ENCODE measurements around the gene PAX5.
A peak's percentile ranks its signal among the peaks of the same experiment; 100 is the strongest.

Gene PAX5

DNA sequence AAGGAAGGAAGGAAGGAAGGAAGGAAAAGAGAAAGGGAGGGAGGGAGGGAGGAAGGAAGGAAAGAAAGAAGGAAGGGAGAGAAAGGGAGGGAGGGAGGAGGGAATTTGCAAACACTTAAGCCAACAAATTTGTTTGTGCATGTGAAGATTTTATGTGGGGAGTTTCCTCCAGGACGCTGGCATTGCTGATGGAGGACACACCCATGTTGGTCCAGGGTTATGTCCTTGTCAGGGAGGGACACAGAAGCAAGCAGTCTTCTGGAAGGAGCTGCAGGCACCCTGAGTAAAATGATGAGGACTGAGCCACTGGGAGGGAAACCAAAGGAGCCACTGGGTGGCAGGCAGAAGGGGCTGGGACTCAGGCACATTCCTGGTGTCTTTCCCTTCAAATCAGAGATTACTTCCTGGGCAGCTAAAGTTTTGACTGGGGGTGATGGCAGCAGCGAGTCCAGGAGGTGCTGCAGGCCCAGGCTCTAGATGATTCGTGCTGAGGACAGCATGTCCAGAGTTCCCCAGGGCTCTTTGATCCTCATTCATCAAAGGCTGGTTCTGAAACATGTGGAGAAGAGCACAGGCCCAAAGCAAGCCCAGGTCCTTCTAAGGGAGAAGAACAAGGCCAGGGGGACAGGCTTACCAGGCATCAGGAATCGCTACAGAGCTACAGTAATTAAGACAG is 109.2 kb downstream of the PAX5 start:
- DNase-seq: no peak

DNA sequence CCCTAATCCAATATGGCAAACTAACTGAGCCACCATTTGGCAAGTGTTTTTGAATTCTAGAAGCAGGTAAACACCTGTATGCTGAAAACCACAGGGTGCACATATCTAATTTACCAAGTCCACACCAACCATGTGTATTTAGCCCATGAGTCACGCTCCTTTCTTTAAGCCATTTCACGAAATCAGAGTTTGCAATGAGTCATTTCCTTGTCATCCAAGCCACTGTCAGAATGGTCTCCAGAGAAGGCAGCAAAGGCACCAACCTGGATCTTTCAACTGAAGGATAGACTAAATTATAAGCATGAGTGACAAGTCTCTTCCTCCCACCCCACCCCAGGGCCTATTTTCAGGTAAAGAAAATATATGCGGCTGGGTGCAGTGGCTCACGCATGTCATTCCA is 110.0 kb downstream of the PAX5 start:
- DNase-seq: peak; percentile 38

DNA sequence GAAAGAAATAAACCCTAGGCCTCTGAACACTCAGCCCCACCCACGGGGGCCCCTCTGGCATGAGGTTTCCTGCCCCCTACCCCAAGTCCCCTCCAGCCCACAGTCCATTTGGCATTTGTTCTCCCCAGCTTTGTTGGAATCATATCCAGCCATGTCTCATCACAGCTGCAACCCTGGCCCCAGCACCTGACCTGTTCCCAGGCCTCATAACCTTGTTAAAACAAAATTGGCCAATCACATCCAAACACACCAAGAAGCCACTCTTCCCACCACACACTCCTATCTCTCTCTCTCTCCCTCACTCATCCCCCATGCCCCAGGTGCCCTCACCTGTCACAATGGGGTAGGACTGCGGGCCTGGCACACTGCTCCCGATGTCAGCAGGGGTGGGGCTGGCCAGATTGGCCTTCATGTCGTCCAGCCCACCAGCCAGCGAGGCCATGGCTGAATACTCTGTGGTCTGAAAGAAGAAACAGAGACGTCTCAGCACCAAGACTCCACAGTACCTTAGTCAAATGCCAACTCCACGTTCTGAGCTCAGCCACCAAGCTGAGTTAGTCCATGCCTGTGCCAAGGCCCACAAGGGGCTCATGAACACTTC is 110.9 kb downstream of the PAX5 start:
- DNase-seq: no peak

DNA sequence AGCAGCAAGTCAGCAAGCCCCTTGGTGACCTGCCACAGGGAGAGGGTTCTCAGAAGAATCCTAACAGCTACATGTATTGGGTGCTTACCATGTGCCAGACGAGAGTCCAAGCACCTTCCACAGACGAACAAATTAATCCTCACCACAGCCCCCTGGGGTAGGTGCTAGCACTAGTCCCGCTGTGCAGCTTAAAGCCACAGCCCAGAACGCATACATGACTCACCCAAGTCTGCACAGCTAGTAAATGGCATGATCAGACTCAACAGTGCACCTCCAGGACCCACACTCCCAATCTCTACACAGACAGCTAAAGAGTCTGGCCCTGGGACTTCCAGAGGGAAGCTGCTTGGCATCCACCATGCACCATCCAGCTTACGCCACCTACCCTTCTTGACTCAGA is 111.5 kb downstream of the PAX5 start:
- no peak for DNase-seq

DNA sequence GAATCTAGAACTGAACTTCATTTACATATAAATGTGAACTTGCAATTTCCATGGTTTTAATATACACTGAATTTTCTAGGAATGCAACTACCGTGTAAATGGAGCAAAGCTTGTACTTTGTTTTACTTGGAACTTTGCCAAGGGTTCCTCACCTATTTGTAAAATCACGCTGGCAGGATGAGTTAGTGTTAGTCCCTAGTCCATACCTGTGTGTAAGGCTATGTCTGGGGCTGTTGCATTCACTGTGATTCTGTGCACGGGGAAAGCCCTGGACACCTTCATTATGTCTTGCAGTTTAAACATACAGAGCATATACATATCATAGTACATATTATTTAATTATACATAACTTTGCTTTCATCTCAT is 119.9 kb downstream of the PAX5 start:
- DNase-seq: peak; percentile 22

DNA sequence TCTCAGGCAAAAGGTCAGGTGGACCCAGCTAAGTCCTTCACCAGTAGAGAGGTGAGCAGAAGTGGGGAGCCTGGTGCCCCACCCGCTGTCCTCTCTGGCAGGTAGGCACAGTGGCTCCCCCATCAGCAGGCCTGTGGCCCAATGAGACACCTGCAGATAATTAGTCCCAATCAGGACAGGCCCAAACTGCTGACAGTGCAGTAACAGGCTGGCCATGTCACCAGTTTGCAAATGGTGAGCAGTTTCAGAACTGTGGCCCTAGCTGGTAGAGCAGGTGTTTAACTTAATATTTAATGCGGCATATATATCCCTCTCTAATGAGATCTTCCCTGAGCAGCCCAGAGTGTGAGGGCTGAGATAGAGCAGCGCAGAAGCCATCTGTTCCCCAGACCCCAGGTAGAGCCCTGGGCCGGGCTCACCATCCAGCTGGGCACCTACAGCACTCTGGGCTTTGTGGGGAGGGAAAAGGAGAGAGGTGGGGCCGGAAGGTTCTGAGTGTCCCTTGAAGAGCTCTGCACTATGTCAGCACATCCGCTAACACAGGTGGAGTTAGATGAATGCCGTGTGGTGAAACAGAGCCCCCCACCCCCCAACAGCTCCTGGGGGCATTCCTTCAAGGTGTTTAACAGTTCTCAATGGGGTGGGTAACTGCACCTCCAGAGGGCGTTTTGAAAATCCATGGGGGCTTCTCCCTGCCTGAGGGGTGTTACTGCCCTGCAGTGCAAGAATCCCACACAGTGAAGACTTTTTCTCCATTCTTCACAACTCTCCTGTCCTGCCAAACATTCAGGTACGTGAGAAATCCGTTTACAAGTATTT is 120.5 kb downstream of the PAX5 start:
- no peak for DNase-seq

DNA sequence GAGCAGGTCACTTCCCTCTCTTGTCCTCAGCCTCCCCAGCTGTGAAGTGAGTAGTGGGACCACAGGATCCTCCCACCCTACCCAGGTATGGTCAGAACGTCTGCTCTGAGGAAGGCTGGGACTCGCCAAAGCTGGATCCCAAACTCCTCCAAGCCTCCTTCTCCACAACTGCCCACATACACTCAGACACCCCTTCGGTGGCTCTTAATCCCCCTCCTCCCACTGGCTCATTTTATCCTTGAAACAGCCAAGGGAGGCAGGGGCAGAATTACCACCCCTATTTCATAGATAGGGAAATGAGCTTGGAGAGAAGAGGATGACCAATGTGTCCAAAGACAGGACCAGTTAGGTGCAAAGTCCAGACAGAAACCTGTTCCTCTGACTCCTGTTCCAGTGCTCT is 121.4 kb downstream of the PAX5 start:
- DNase-seq: no peak

DNA sequence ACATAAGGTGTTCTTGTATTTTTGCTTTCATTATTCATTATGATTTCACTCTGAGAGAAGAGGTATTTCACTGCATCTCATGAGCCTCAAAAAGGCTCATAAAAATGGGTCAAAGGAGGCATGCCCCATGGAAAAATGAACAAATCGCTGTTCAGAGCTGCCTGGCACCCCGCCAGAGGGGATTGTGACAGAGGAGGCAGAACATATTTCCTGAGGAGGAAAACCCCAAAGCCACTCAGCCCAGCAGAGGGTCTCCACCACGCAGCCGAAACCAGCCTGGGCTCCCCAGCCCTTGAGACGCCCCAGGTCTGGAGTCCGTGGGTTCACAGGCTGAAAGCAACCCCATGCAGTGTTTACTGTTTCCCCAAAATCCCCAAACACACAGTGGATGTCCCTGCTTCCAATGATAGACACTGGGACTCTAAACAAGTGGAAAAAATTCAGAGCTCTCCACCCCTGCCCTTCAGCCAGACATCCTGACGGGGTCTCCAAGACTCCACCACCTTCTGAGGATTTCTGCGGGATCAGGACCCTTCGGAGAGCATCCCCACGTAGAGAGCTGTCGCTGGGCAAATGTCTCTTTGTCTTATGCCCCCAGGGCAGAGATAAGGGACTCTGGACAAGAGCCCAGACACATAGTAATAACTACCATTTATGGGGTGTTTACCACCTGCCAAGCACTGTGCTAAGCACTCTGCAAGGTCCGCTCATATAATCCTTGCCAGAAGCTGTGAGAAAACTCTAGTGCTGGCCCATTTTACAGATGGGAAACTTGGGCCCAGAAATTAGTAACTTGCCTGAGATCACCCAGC is 122.3 kb downstream of the PAX5 start:
- no peak for DNase-seq

DNA sequence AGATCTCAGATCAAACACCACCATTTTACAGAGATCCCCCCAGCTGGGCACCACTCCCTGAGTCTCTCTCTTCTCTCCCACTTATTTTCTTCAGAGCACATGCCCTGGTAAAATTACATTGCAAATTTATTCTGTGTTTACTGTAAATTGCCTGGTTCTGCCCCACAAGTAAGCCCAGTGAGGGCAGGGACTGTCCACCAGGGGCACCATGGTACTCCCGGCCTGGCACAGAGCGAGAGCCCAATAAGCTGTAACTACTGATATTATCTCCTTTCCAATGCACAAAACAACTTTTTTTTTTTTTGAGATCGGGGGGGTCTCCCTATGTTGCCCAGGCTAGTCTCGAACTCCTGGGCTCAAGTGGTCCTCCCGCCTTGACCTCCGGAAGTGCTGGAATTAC is 123.0 kb downstream of the PAX5 start:
- DNase-seq: no peak

DNA sequence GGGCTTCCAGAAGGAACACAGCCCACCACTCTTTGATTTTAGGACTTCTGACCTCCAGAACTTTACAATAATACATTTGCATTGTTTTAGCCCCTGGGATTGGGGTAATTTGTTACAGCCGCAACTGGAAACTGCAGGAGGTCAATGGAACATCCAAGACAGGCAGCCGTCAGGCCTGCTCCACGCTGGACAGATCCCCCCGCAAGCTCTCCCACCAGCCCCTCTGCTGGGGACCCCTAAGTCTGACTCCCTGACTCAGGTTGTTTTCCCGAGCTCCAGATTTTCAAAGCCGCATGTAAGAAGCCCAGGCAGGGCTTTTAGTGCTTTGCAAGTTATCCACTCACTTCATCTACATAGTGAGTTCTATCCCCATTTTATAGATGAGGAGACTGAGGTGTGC is 127.6 kb downstream of the PAX5 start:
- no peak for DNase-seq

DNA sequence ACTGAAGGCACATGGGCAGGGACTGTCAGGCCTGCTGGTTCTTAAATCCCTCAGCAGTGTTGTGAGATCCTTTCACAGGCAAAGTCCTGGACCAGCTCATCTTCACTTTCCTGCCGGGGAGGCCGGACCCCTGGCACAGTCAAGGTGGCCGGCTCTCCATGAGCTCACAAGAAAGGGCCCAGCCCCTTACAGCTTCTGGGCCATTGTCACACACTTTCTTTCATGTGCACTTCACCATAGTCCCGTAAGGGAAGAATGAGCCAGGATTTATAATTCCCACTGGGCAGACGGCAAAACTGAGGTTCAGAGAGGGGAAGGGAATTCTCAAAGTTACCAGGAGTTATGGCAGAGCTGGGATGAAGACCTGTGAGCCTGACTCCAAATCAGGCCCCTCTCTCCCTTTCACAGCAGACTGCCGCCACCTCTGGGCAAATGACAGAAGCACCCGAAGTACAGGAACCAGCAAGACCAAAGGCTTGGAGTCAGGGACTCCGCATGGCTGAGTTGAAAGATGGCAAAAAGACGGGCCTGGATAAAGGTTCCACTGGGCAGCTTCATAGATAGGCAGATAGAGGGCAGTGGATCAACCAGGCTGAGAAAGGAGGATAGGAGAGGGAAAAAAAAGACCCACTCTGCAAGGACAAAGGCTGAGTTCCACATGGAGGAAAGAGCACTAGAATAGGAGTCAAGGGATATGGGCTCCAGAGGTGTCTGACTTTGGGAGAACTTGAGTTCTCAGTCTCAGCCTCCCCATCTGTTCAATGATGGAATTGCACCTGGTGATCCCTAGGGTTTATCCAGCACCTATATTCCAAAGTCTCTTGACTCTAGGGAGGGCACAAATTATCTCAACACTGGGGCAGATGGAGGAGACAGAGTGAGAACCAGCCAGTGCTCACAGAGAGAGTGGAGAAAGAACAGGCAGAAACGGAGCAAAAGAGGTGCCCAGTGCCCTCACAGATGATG is 128.7 kb downstream of the PAX5 start:
- DNase-seq: no peak

DNA sequence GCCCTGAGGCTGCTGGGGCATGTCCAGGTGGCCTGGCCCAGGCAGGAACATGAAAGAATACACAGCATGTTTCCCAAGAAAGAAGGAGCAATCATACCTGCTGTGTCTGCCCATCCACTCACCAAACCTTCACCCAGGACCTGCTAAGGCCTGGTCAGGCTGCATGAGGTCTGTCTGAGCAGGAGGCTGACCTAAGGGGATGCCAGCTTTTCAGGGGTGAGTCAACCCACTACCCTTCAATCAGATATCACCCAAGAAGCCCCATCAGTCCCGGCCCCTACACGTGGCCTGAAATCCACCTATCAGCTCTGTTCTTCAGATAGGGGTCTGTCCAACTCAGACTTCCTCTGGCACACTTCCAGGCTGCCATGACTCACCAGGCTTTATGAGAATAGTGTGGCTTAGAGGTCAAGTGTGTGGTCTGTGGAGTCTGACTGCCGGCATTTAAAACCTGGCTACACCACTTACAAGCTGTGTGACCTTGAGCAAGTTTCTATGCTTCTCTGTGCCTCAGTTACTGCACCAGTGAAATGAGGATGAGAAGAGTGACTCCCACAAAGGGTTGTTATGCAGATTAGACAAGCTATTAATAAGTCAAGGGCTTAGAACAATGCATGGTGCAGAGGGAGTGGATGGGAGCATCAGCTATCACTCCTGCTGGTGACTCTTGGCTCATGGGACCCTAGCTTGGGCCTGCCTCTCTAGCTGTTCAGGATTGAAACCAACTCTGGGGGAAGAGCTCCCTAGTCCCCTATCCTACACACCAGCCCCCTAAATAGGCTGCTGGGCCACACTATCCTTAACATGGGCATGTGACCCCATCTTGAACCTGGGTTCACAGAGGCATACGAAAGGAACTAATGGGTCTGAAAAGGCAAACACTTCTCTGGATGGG is 130.3 kb downstream of the PAX5 start:
- no peak for DNase-seq

DNA sequence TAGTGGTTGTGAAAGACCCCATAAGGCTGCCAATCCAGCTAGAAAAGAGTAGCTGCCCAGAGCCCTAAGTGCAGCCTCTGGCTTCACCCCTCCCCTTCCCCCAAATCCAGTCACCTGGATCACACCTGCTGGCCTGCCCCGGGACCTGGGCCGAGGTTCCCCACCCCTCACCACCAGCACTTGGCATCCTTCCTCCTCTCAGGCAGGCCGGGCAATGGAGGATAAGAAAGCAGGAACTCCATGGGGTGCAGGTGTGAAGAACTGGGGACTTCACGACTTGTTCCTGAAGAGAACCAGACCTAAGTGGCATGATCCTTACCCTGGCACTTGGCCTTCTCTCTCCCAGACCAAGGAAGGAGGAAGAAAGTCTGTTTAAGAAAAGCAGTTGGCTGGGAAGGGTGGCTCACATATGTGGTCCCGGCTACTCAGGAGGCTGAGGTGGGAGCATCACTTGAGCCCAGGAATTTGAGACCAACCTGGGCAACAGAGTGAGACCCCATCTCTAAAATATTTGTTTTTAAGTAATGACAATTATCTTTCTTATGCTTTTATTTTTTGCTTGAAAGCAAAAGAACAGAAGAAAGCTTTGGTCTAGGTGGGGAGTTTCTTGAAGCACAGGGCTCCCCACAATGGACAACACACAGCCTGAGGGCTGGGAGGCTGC is 131.1 kb downstream of the PAX5 start:
- no peak for DNase-seq

DNA sequence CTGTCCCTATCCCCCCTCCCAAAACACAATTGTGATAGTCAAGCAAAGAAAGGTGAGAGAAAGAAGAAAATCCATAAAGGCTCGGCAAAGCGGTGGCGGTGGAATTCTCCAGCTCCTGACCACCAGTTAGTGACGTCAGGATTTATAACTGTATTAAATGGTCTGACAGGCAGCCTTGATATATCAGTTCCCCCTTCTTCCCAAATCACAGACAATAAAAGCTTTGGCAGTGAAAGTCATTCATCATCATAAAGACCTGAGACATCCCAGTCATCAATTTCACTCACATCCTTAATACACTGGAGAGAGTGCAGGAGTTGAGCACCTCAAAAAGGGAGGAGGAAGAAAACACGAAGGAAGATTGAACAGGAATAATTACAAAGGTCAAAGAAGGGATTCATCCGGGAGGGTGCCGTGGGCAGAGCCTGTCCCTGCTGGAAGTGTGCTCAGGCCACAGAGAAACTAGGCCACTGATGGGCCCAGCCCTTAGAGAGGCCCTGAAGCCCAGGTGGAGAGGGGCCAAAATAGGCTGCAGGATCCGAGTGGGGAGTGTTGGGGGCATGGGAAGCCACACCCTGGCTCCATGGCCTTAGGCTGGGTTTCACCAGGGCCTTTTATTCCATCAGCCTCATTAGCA is 131.9 kb downstream of the PAX5 start:
- no peak for DNase-seq

DNA sequence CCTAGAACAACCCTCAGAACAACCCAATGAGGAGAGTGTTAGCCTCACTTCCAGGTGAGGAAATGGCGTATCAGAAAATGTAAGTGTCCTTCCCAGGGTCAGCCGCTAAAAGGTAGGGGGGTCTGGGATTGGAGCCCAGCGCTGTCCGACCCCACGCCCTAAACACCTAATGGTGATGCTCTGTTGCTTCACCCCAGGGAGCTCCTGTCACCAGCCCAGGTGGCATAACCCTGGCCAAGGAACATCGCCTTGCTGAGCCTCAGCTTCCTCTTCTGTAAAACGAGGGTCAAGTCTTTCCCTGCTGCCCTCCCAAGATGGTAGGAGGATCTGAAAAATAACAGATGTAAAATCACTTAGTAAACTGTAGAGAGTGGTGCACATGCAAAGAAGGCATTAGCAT is 132.5 kb downstream of the PAX5 start:
- no peak for DNase-seq

DNA sequence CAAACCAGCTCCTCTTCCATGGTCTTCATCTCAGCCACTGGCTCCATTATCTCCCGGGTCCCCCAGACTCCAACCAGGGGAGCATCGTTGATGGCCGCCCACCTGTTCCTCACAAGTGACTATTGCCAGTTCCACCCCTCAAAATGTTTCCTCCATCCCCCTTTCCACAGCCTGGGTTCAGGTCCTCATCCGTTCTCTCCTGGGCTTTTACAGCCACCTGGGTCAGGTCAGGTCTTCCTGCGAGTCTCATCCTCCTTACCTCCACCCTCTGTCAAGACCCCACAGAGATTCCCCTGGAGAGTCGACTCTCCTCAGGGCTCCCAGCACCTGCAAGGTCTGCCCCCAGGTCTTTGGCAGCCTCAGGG is 133.2 kb downstream of the PAX5 start:
- no peak for DNase-seq

DNA sequence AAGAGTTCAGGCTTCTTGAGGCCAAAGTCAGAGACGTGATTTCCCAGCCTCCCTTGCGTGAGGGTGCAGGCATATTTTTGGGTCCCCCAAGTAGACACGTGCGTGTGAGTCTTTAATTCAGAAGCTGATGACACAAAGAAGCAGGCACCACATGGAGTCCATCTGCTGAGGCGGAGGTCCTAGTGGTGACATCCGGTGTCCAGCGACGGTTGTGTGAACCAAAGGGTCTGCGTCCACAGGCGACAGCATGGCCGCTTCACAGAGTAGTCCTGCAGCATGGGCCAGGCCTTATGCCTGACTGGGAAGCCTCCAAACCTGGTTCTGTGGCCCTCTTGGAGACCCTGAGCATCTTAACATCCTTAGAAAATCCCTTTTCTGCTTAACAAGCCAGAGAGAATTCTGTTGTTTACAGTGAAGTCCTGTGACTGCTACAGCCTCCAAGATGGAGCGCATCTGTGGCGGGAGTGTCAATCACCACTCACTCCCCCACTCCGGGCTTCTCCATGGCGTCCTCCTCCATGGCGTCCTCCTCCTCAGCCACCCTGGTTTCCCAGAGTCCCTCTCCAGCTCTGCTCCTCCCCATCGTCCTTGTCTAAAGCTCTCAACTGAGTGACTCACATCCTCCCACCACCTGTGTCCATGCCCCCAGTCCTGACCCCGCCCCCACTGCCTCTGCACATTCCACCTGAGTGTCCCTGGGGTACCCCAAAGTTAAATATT is 133.8 kb downstream of the PAX5 start:
- no peak for DNase-seq

DNA sequence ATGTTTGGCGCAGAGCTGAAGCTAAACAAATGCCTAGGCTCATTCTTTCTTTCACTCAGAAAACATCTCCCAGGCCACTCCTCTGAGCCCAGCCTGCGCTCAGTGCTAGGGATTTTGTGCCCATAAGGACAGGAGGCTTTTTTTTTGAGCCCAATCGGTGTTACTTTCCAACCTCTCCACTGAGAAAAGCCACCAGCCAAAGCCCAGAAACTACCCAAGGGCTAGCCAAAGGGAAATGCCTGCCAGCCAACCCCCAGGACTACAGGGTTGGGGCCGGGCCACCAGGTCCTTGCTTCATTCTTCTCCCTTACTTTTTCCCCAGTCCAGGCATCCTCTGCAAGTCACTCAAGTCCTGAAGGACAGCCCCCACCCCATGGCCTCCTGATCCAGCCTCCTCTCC is 134.7 kb downstream of the PAX5 start:
- DNase-seq: no peak

DNA sequence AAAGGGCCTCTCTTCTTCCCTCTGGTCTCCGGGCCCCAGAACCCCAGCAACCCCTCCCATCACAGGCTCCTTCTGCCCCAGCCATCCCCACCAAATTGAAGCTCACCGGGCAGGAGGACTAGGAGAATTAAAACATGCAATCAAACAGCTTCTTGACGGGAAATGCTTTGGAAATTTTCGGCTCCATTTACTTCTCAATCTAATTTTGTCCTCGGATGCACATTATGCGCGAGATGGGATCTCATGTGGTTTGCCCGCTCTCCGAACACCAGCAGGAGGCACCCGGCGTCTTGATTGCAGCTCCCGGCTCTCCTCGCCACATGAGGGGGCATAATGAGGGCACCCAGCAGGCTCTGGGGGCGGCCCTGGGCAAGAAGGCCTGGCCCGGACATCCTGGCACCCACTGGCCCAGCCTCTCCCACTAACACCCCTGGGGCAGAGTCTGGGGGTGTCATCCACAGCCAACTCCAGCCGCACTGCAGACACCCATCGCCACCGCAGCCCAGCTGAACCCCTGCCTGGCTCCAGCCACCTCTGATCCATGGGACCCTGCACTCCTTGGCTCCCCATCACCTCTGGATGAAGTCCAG is 135.5 kb downstream of the PAX5 start:
- DNase-seq: no peak
